HG03103 (cell line): ENCODE data around the gene UTS2.

Experiments
- ATAC-seq: cut with Tn5 transposase; IDR thresholded peaks from one replicate; pipeline ENCODE4 v1.9.1; 2021; ENCODE audit warnings: low read depth; ENCODE audit not compliant: unreplicated experiment

UTS2 gene

GRCh38 chr1:7813677-7814373, 39.0 kb downstream of the UTS2 start:
- ATAC-seq: no peak

- ATAC-seq: no peak
Measured at GRCh38 chr1:7811476-7811875, 41.4 kb downstream of the UTS2 start.

DNA sequence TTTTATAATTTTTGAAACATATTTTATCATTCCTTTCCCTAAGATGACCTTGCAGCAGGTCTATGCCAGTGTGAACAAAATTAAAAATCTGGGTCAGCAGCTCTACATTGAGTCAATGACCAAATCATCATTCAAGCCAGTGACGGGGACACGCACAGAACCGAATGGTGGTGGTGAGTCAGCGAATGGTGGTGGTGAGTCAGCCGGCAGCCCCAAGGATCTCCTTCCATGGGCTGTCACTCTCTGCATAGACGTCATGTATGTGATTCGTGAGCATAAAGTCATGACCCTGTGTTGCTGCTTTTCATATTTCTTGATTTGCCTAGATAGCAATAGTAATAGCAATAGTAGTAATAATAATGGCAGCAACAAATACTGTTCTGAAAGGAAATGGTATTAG, 42.5 kb downstream of the UTS2 start:
- no peak for ATAC-seq

GRCh38 chr1:7809742-7810141, 43.1 kb downstream of the UTS2 start:
- no peak for ATAC-seq

DNA sequence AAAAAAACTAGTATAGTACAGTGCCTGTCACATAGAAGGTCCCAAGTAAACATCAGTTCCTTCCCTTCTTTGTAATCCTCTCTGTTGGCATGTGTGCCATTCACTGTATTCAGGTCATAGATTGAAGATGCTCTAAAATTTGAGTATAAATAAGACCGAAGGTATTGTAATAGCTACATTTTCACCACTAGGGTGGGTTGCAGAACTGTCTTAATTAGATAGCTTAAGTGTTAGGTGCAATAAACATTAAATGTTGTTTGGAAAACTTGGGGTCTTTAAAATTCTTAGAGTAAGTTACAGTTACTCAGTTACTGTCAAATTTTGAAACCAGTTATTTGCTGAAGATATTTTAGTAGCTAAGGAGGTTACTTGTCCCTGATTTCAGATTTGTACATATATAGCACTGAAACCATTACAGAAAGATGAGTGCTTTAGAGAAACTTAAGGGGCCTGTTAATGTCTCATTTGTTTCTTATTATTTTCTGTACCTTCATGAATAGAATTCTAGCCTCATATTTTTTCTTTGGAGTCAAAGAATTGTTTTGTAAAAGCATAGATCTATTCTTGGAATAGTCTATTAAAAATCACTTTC, 44.5 kb downstream of the UTS2 start:
- no peak for ATAC-seq

- ATAC-seq: no peak
Measured at GRCh38 chr1:7805460-7805859, 47.4 kb downstream of the UTS2 start.
